ENCODE measurements around the gene TRMO.
A peak's percentile ranks its signal among the peaks of the same experiment; 100 is the strongest.

Gene TRMO

DNA sequence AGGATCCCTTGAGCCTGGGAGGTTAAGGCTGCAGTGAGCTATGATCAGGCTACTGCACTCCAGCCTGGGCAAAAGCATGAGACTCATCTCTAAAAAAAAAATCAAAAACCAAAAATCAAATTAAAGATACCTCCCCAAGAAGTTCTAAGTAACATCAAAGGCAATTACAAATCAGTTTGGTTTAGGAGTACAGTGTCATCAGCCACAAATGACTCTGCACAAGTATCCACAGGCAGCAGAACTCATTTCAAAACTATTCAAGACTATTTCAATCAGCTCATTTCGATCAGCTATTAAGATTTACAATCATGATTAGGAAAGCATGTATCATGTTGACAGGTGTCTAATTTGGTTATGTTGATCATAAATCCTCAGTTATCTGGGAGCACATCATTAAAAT, 19.1 kb downstream of the TRMO start:
- DNase-seq, result no peak

DNA sequence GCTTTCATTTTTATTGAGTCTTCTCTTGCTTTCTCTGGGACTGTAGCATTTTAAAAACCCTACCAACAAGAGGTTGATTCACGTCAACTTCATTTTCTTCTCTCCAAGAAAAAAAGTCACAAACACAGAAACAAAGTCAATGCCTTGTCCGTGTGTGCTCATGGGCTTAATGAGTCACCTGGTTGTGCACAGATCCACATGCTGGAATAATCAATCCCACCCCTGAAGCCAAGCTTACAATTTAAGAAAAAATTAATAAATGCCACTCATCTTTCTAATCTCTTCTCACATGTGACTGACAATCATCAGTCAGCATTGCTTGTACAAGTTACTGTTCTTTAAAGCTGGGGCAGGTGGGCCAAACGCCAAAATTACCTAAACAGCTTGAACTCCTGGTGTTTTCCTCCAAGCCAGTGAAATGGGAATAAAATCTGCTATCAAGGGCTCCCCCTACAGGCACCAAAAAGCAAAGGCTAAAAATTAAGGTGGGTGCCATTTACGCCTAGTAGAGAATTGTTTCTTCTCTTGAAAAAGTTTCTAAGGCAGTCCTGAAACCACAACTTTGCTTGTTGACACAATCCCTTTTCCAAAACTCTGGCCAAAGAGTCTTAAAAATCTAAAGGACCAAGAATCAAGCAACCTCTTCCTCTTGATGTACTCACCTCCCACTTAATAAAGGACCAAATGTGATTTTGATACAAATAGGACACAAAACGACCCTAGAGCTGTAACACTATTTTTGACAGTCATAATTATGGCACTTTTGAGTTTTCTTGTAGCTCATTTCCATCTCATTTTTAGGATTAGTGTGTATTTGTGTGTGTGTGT, 21.3 kb downstream of the TRMO start:
- no peak for DNase-seq

DNA sequence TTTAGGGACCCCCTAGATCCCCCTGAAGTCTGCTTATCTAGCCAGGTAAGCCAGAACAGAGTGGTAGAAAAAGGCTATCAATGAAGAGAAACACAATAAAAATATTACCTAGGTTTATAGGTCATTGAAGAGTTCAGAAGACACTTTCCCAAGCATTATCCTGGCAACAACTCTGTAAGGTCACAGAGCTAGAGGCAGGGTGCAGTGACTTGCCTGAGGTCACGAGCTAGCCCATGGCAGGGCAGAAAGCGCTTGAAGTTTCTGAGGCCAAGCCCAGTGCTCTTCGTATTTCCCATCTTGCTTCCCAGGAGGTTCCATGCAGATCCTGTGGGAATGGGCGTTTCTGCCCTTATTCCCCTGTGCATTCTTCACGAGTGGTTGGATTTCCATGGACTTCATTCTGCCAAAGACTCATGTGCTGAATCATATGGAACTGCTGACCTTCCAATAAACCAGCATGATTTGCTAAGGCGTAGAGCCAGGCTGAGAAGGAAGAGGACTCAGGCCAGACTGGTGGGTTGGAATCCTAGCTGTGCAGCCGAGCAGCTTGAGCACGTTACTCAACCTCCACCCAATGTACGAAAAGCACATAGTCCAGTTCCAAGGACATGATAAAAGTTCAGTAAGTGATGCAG, 22.1 kb downstream of the TRMO start:
- DNase-seq, result no peak

DNA sequence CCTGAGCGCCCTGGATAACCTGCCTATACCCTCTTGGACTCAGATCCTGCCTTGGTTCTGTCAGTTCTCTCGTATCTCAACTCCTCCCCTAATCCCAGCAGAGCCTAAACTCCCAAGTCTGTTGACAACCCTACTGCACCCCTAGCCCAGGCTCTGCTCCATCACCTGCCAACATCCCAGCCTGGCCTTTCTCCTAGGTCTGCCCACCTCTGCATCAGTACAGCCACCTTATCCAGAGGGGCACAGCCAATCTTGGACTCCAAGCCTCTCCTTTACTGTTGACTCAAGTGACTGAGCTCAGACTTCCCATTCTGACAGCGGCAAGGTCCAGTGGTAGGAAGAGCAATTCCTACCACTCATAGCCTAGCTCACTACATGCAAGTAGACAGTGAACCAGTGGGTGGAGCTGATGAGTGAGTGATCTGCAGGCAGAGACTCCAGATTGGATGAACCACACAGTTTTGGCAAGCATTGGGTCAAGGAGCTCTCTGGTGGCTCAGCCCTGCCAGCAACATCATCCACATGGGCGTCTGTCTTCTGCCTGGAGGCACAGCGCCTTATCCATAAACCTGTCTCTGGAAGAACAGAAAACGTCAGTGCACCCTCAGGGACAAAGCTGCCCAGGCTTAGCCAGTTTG, 26.5 kb downstream of the TRMO start:
- no peak for DNase-seq

DNA sequence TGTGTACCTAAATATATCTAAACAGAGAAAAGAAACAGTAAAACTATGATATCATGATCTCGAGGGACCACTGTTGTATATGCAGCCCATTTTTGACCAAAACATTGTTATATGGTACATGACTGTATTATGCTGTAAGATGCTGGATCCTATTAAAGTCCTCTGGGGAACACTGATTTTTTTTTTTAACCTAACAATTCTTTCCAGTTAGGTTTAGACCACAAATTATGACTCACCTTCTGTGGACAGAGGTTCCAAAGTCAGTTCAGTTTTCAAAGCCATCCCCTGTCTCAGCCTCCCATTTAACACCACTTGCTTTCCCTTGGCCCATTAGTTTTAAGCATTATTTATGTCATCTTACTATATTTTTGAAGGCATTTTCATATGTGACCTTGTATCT, 27.1 kb downstream of the TRMO start:
- no peak for DNase-seq

DNA sequence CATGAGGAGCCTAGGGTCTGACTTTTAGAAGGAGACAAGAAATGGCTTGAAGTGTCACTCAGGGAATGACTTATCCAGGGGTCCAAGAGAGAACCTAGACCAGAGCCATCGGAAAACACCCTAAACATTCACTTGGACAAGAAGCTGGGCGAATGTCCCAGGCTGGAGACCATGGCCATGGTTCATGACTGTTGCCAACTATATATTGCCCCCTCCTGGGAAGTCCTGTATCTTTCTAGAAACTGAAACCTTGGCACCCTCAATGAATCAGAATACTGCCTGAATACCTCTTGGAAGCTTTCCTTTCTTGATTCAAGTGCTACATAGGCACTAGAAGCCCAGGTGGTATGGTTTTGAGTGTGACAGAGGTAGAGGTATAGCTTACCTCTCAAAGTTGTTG, 29.9 kb downstream of the TRMO start:
- DNase-seq, result no peak

DNA sequence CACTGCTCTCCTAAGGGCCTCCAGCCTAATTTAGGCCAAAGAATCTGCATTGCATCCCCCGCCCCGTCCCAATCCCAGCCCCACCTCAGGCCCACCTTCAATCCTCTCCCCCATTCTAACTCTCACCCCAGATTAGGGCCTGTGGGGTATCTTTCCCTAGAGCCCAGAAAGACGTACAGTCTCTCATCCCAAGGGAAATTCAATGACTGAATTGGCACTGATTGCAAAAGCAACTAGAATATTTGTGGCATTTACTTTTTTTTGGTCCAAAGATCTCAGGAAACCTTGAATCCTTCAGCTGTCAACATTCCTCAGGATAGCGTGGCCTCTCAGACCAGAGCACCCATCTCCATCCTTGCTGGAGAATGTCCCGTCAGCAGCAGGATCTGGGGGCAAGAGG, 30.6 kb downstream of the TRMO start:
- no peak for DNase-seq

DNA sequence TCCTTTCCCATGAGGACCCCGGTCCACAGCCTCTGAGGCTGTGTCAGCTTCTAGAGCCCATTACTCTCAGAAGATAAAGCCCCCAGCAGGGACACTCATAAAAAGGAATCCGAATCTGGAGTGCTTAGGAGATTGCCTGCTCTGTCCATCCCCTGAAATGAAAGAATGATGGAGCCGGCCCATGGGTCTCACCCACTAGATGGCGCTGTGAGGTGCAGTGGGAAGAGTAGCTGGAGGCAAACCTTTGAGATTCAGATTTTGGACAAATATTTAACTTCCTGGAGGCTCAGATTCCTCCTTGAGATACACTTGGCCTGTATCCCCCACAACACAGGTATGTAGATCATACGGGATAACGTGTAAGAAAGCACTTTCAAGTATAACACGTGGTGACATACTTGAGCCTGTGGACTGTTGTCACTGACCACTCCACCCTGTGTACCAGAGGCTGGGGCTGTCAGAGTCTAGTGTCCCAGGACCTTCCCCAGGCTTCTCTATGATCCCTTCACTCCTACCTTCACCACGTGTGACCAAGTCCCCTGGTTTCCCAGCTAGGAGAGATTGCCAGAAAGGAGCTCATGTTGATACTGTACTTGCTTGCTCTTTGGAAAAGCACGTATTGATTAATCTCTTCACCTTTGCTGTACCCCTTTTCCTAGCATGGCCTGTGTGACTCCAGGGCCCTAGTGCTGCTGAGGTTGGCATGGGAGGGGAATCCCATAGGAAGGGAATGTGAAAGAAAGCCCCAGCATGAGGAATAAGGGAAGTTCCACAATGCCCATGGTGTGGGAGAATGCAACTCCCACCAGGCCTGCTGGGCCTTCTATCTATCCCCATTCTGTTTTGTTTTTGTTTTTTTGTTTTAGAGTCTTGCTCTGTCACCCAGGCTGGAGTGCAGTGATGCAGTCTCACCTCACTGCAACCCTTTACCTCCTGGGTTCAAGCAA, 32.1 kb downstream of the TRMO start:
- DNase-seq, result peak; percentile 12

DNA sequence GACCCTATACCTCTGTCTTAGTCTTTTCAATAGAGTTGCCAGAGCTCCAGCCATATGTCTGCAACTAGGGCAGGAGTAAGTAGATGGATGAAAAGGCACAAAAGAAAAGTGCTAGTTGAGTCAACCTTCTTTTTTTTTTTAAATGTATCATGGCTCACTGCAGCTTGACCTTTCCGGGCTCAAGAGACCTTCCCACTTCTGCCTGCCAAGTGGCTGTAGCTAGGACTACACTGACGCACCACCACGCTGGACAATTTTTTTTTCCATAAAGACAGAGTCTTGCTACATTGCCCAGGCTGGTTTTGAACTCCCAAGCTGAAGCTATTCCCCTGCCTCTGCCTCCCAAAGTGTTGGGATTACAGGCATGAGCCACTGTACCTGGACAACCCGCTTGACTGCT, 42.0 kb downstream of the TRMO start:
- DNase-seq, result no peak

DNA sequence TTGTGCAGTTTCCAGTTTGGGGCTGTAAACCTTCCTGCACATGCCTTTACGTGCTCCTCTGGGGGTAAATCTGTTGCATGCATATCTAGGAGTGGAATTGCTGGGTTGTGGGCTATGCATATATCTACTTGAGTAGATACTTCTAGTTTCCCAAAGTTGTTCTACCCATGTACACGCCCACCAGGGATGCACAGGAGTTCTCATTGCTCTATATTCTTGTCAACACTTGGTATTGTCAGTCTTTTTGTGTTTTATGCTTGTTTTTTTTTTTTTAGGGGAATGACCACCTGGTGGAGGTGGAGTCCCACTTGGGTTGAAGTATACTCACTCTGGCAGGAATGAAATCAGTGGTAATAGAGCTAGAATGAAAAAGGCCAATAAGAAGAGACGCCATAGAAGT, 46.2 kb downstream of the TRMO start:
- DNase-seq, result no peak

DNA sequence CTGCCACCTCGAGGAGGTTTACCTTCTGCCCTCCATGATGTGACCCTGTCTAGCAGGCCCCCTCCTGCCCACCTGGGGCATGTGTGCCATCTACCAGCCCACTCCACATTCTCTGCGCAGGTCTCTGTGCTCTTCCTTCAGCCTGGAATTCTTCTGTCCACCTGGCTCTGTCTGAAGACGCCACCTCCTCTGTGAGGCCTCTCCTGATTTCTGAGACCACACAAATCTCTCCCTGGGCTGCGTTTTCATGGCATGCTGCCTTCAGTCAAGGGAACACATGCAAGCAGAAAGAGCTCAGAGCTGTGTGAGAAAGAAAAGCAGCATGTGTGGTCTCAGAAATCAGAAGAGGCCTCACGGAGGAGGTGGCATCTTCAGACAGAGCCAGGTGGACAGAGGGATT, 47.2 kb downstream of the TRMO start:
- DNase-seq, result no peak

DNA sequence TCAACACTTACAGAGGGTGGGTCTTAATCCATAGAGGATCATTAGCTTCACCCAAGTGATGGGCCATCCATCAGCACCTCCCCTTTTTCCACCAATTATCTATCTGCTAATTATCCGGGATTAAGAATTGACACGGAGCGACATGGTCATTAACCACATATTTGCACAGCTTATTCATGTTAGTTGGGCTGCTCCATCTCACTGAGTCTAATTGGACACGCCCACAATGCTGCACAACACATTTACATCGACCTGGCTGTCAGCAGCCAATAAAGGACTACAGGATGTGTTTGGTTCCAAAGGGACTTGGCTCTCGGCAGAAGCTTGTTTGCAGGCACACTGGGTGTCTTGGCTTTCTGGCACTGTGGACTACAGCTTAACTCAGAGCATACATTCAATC, 47.7 kb downstream of the TRMO start:
- no peak for DNase-seq

DNA sequence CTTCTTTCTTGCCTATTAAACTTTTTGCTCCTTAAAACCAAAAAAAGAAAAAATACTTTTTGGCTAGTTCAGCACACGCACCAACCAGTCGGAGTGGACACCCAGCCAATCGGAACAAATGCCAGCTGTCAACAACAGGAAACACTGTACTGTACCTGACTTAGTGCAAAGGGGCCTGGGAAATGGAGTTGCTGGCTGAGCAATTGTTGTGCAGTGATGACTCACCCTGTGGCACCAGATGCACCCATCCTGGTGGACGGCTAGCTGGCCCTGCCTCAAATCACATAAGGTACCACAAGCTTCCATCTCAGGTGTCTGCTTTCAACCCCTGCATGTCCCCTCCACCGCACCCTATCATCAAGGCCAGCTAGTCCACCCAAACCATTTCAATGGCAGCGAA, 48.4 kb downstream of the TRMO start:
- DNase-seq, result no peak

DNA sequence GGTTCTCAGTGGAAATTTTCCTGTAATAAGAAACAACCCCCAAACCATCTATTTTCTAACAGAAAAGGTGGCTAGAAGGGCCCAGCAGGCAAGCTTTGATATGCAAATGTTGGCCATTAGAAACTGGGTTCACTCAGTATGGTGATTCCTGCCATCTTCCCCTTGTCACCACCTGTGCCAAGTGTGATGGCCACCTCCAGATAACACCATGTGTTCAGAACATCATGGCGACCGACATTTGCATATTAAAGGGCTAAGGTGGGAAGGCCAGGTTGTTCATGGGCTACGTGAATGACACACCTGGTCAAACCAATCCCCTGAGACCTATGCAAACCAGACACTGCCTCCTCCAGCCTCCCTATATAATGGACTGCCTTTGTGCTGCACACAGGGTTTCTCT, 48.9 kb downstream of the TRMO start:
- DNase-seq, result no peak

DNA sequence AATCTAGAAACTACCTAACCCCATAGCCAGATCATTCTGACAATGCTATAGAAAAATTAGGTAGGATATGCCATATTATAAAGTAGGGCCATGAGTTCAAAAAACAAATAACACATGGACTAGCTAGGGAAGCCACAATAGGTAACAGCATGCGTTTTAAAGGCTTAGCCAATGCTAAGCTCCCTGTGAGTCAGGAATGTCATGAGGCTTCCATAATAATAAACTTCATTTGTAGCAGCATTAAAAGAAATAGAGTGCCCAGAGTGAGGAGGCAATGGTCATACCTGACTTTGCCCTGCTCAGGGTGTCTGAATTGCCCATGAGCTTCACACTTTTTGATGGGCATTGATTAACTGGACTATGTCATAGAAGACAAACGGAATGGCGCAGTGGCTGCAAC, 53.4 kb downstream of the TRMO start:
- no peak for DNase-seq

DNA sequence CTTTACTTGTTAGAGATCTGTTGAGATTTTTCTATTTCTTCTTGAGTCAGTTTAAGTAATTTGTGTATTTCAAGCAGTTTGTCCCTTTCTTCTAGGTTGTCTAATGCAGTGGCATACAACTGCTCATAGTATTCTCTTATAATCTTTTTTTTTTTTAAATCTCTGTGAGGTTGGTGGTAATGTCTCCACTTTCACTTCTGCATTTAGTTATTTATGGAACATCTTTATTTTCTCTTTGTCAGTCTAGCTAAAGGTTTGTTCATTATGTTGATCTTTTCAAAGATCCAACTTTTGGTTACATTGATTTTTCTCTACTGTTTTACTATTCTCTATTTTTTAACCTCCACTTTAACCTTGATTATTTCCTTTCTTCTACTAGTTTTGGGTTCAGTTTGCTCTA, 55.5 kb downstream of the TRMO start:
- DNase-seq, result no peak

DNA sequence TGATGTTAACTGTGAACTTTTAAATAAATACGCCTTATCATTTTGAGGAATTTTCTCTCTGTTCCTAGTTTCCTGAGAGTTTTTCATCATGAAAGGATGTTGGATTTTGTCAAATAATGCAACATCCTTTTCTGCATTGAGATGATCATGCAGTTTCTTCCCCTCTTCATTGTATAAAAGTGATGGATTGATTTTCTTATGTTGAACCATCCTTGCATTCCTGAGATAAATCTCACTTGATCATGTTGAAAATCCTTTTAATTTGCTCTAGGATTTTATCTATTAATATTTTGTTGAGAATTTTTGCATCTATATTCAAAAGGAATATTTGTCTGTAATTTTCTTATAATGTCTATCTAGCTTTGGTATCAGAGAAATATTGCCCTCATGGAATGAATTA, 56.0 kb downstream of the TRMO start:
- DNase-seq, result no peak

DNA sequence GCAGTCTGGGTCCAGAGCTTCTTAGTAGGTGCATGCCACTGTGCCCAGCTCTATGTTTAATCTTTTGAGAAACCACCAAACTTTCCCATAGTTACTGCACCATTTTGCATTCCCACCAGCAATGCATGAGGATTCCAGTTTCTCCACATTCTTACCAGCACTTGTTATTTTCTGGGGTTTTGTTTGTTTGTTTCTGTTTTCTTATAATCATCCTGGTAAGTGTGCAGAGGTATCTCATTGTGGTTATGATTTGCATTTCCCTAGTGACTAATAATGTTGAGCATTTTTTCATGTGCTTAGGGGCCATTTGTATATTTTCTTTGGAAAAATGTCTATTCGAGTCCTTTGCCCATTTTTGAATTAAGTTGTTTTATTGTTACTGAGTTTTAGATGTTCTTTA, 57.9 kb downstream of the TRMO start:
- no peak for DNase-seq

DNA sequence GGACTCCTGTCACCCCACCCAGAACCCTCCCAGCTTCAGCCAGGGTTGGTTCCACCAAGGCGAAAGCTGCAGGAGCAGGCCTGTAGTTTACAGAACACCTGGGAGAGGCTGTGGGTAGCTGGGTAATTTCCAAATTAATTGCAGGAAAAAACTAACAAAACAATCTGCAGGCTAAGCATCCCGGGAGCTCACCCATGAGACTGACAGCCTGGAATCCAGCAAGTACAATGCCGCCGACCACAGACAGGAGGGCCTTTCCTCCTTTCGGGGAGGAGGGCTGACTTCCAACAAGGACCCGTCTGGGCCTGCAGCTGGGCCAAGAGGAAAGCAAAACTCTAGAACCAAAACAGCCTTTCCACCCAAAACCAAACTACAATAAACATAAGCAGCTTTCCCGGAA, 59.0 kb downstream of the TRMO start:
- no peak for DNase-seq

DNA sequence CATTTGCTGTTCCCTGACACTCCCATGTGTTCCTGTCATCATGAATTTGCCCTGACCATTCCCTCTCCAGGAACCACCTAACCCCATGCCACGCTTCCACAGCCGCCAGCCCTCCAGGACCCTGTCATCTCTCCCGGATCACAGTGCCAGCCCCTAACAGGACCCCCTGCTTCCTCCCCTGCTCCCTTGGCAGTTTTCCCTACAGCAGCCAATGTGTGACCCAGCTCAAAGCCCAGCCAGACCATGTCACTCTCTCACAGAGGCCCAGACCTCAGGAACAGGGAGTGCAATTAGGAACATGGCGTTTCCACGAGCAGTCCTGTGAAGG, 61.2 kb downstream of the TRMO start:
- no peak for DNase-seq

DNA sequence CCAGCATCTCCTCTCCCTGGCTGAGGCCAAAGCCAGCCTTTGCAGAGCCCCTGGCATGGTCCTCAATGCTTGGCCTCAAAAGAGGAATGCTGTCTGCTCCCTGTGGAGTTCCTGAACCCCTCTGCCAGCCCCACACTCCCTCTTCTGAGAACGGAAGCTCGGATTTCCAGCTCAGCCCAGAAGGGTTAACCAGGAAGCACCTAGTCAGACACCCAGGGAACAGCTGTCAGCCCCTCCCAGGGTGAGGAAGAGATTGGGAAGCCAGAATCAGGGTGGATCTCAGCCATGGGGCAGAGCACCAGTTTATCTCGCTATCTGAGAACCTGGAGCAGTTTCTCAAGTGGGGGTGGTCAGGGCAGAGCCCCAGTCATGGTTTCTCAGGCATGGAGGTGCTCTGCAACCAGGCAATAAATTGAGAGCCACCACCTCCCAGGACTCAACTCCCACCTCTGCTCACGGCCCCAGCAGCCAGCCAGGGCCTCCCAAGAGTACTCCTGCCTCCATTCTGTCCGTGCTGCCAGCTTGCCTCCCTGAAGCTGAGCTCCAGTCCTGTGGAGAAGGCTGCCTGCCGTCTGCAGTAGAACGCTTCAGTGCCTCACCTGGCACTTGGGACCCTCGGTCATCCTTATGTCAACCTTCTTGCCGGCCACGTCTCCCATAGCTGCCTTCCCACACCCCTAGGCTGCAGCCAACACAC, 61.7 kb downstream of the TRMO start:
- no peak for DNase-seq

DNA sequence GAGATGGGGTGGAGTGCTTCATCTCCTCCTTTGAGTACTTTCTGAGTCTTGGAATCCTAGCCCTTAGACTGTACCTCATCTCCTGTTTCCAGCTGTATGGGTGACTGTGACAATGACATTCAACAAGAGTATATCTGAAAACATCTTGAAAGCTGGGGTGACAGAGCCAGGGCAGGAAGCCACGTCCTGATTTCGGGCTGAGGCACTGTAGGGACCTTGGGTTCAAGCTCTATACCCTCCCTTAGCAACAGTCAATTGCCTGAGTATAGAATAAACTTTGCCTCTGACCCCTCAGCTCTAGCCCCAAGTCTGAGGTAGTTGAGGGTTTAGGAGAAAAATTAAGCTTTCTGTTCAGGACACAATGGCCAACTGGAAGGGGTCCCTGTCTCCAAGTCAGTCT, 63.0 kb downstream of the TRMO start:
- no peak for DNase-seq

DNA sequence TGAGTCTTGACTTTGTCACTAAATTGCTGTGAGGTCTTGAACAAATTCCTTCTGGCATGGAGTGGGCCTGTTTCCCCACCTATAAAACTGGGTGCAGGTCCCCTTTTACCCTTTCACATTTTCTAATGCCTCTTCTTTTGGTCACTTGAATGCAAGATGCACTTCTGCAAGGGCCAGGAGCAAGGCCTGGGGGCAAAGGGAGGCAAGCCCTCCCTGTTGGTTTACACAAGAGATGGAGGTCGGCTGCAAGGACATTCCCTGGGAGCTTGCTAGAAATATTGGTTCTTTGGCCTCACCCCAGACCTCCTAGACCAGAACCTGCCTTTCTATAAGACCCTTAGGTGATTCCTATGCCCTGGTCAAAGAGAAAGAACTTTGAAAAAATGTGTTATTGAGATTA, 63.5 kb downstream of the TRMO start:
- no peak for DNase-seq
